PFSK-1 (cell line): Measurements from ENCODE around the gene GSTO2.

Experiments
- FOXP2 ChIP-seq: optimal IDR thresholded peaks from 2 replicates; pipeline ENCODE3; 2011; ENCODE audit warnings: borderline replicate concordance, control low read depth, inconsistent platforms; ENCODE audit not compliant: insufficient read depth; ENCODE audit errors: extremely low read length, extremely low read depth
- POLR2AphosphoS5 ChIP-seq: IDR thresholded peaks from 2 replicates; pipeline ENCODE4 v1.6.1; 2012; ENCODE audit warnings: low read depth, mild to moderate bottlenecking, control low read depth, low read length, moderate library complexity
- REST ChIP-seq, 2 experiments: IDR thresholded peaks; 2 replicates each; pipeline versions ENCODE4 v1.6.1 to v1.8.0; 2011 to 2012; ENCODE audit warnings: low read depth in 2 of 2, low read length in 2 of 2, control low read depth in 1 of 2, inconsistent platforms in 1 of 2, mild to moderate bottlenecking in 1 of 2, moderate library complexity in 1 of 2; ENCODE audit not compliant: insufficient read depth in 1 of 2

GRCh38 chr10:104324931-104325330 lies 55.9 kb downstream of the GSTO2 start:
- TF ChIP-seq FOXP2 (no peak), POLR2AphosphoS5 (no peak), REST (IDR thresholded peaks at IDR 0.05; ENCODE audit: insufficient read depth in 1 of 2, low read depth in 2 of 2, low read length in 2 of 2) (no peak)
